ENCODE data around the gene PGAP6. TPM values are rescaled to one million over a fixed set of nuclear protein-coding genes. Genes with fewer than 3 reads are reported as not detected.
A peak's percentile ranks its signal among the peaks of the same experiment; 100 is the strongest.

Gene PGAP6
- polyA plus RNA-seq, 1 of the 3 experiments (the other 2 are of a cell fraction): 133 TPM

- no peak for TF ChIP-seq NFIC (IDR thresholded peaks at IDR 0.05; ENCODE audit: borderline replicate concordance)
- TF ChIP-seq GATA2 (CRISPR knock-in tag; IDR thresholded peaks at IDR 0.05): no peak
- peak; percentile 80; the same call in 1 of the 2 replicates for TF ChIP-seq POLR2AphosphoS5 (IDR thresholded peaks at IDR 0.05; ENCODE audit: low read depth, low read length)
- peak; percentile 45 for TF ChIP-seq MAX (IDR thresholded peaks at IDR 0.05; ENCODE audit: low read depth)
Measured at GRCh38 chr16:425082-425718, 43.4 kb upstream of the PGAP6 start, which contains the start of gene RAB11FIP3 (continued).

- ChIA-PET POLR2A (interaction anchor here (0.8 kb wide), 1 partner anchor 142 kb away, joined by 3 read pairs; the partner anchor contains the start of gene NHLRC4), CTCF (interaction anchor here (0.7 to 3.1 kb wide), 6 partner anchors 22 to 71 kb away, joined by 3 to 7 read pairs (median 4); partner anchors contain the start of gene DECR2)
- Histone ChIP-seq H4K20me1 (ENCODE audit: insufficient read depth) (peaks cover 31% of the 10 kb centered on the region), H3K9me2 (no peaks in the 10 kb centered on the region), H3K9ac (peak overlapping the region; percentile 54), H3K79me2 (ENCODE audit: insufficient read depth) (peaks cover 35% of the 10 kb centered on the region), H3K27me3 (ENCODE audit: insufficient read depth) (no peaks in the 10 kb centered on the region), H3K4me2 (peak overlapping the region; percentile 98), H3F3A (replicated peaks; ENCODE audit: insufficient read depth) (peaks cover 20% of the 10 kb centered on the region), H3K4me1 (ENCODE audit: control insufficient read depth in 1 of 2, insufficient read depth in 2 of 2, low read depth in 1 of 2, low read length in 1 of 2) (peaks cover 18 to 20% of the 10 kb centered on the region in 2 experiments), H3K9me3 (no peaks in the 10 kb centered on the region), H3K4me3 (ENCODE audit: low read depth in 2 of 2, low read length in 1 of 2) (peak overlapping the region; percentile 70), H2AFZ (ENCODE audit: low read depth) (peak overlapping the region; percentile 63), H3K27ac (ENCODE audit: low read depth in 2 of 2, low read length in 1 of 2) (peak overlapping the region; percentile 59 to 92), H3K36me3 (replicated peaks in 1 of 2; ENCODE audit: control insufficient read depth in 1 of 2, insufficient read depth in 2 of 2, low read length in 1 of 2) (peaks cover 0 to 6% of the 10 kb centered on the region in 2 experiments)
- TF ChIP-seq RAD21 (IDR thresholded peaks at IDR 0.05; ENCODE audit: low read length): no peak
- no peak for TF ChIP-seq EZH2phosphoT487 (IDR thresholded peaks at IDR 0.05; ENCODE audit: borderline replicate concordance, low read depth)
- no peak for TF ChIP-seq ZBTB33 (IDR thresholded peaks at IDR 0.05; ENCODE audit: borderline replicate concordance, low read depth)
- TF ChIP-seq TEAD4 (IDR thresholded peaks at IDR 0.05; ENCODE audit: borderline replicate concordance, insufficient read depth): no peak
- no peak for TF ChIP-seq FOXJ3 (CRISPR knock-in tag; IDR thresholded peaks at IDR 0.05)
- TF ChIP-seq PBX3 (IDR thresholded peaks at IDR 0.05): no peak
- no peak for TF ChIP-seq NFIC (IDR thresholded peaks at IDR 0.05; ENCODE audit: borderline replicate concordance)
- no peak for TF ChIP-seq FOSL2 (IDR thresholded peaks at IDR 0.05; ENCODE audit: borderline replicate concordance, low read depth)
- TF ChIP-seq NRF1 (IDR thresholded peaks at IDR 0.05; ENCODE audit: low read depth, low read length): no peak
- no peak for TF ChIP-seq MEF2A (IDR thresholded peaks at IDR 0.05; ENCODE audit: borderline replicate concordance, low read depth)
- TF ChIP-seq POLR2AphosphoS5 (IDR thresholded peaks at IDR 0.05; ENCODE audit: low read depth, low read length): no peak
- TF ChIP-seq MAX (IDR thresholded peaks at IDR 0.05; ENCODE audit: low read depth): no peak; the same call in 1 of the 2 replicates
- TF ChIP-seq ELF1 (IDR thresholded peaks at IDR 0.05): no peak
- TF ChIP-seq SIN3A (IDR thresholded peaks at IDR 0.05; ENCODE audit: borderline replicate concordance, low read depth, low read length): no peak
- no peak for TF ChIP-seq MXI1 (IDR thresholded peaks at IDR 0.05; ENCODE audit: low read depth, low read length)
- no peak for TF ChIP-seq TCF12 (IDR thresholded peaks at IDR 0.05)
- TF ChIP-seq JUND (IDR thresholded peaks at IDR 0.05): no peak
- no peak for TF ChIP-seq IRF3 (IDR thresholded peaks at IDR 0.05; ENCODE audit: low read depth, low read length)
- WGBS (ENCODE audit: low lambda C conversion rate): 21% methylated on average over 11 of the region's 31 CpGs
- DNase-seq: no peak
Measured at GRCh38 chr16:424623-425081, 42.9 kb upstream of the PGAP6 start.

Measured in SK-N-SH (cell line).